GM23338 (cell line): Measurements from ENCODE around the gene RNF6. TPM values are rescaled to one million over a fixed set of nuclear protein-coding genes. Genes with fewer than 3 reads are reported as not detected.
A peak's percentile ranks its signal among the peaks of the same experiment; 100 is the strongest.

Experiments used
- ATAC-seq: fragments of 200-7000 bp; cut with Tn5 transposase; 3 replicates; pipeline ENCODE4 v1.9.1; 2020
- DNase-seq: peaks from one replicate; pipeline ENCODE4 v3.0.0-alpha.2; 2015; ENCODE audit warnings: low spot score
- H2AFZ ChIP-seq: fragments of 200-600 bp; sonication (generic); 2 replicates; pipeline ENCODE4 v1.8.0; 2016; ENCODE audit warnings: antibody characterized with exemption, mild to moderate bottlenecking, moderate library complexity
- H3F3A ChIP-seq: fragments of 200-600 bp; sonication (generic); replicated peaks from 2 replicates; pipeline ENCODE4 v1.8.0; 2017; ENCODE audit warnings: antibody characterized with exemption, mixed run types, low read depth
- H3K27ac ChIP-seq: fragments of 200-600 bp; sonication (generic); 2 replicates; pipeline ENCODE4 v1.6.1; 2016; ENCODE audit warnings: low read depth
- H3K27me3 ChIP-seq: fragments of 200-600 bp; sonication (generic); 2 replicates; pipeline ENCODE4 v1.8.0; 2016; ENCODE audit warnings: mild to moderate bottlenecking, mixed run types, moderate library complexity; ENCODE audit not compliant: insufficient read depth
- H3K36me3 ChIP-seq: fragments of 200-600 bp; sonication (generic); 2 replicates; pipeline ENCODE4 v1.8.0; 2016; ENCODE audit warnings: mild to moderate bottlenecking; ENCODE audit not compliant: insufficient read depth
- H3K4me1 ChIP-seq: fragments of 200-600 bp; sonication (generic); 2 replicates; pipeline ENCODE4 v1.8.0; 2016; ENCODE audit warnings: mild to moderate bottlenecking, moderate library complexity; ENCODE audit not compliant: insufficient read depth
- H3K4me2 ChIP-seq: fragments of 200-600 bp; sonication (generic); 2 replicates; pipeline ENCODE4 v1.7.1; 2017; ENCODE audit warnings: mixed run types
- H3K4me3 ChIP-seq: fragments of 200-600 bp; sonication (generic); 2 replicates; pipeline ENCODE4 v1.6.1; 2016; ENCODE audit warnings: mixed run types
- H3K79me2 ChIP-seq: fragments of 200-600 bp; sonication (generic); replicated peaks from 2 replicates; pipeline ENCODE4 v1.8.0; 2017; ENCODE audit warnings: mild to moderate bottlenecking; ENCODE audit not compliant: insufficient read depth
- H3K9me2 ChIP-seq: fragments of 200-600 bp; sonication (generic); 2 replicates; pipeline ENCODE4 v1.8.0; 2017; ENCODE audit not compliant: insufficient read depth
- H4K20me1 ChIP-seq: fragments of 200-600 bp; sonication (generic); replicated peaks from 2 replicates; pipeline ENCODE4 v1.8.0; 2017; ENCODE audit warnings: mild to moderate bottlenecking; ENCODE audit not compliant: insufficient read depth
- H3K27ac Mint-ChIP-seq: 2 replicates; pipeline ENCODE4 v1.8.0; 2020; ENCODE audit warnings: inconsistent platforms, mild to moderate bottlenecking, moderate library complexity, mixed read lengths
- H3K27me3 Mint-ChIP-seq: 3 replicates; pipeline ENCODE4 v1.8.0; 2022; ENCODE audit warnings: low read depth, mild to moderate bottlenecking, moderate library complexity, mixed read lengths, inconsistent platforms; ENCODE audit not compliant: insufficient read depth, poor library complexity
- H3K36me3 Mint-ChIP-seq: 3 replicates; pipeline ENCODE4 v1.8.0; 2021; ENCODE audit warnings: low read depth, mild to moderate bottlenecking, inconsistent platforms, moderate library complexity, mixed read lengths
- H3K4me1 Mint-ChIP-seq: 3 replicates; pipeline ENCODE4 v1.8.0; 2020; ENCODE audit warnings: mild to moderate bottlenecking, inconsistent platforms, mixed read lengths
- H3K4me3 Mint-ChIP-seq: 3 replicates; pipeline ENCODE4 v1.8.0; 2021; ENCODE audit warnings: moderate library complexity, mild to moderate bottlenecking, inconsistent platforms, mixed read lengths
- H3K9me3 Mint-ChIP-seq: 3 replicates; pipeline ENCODE4 v1.8.0; 2020; ENCODE audit warnings: moderate library complexity, mild to moderate bottlenecking, inconsistent platforms, mixed read lengths
- ETS1 ChIP-seq: IDR thresholded peaks from 2 replicates; pipeline ENCODE4 v1.6.1; 2016; ENCODE audit warnings: antibody characterized with exemption
- EZH2phosphoT487 ChIP-seq: fragments of 200-600 bp; sonication (generic); IDR thresholded peaks from one replicate; pipeline ENCODE4 v1.8.1; 2018; ENCODE audit warnings: antibody characterized with exemption; ENCODE audit not compliant: unreplicated experiment
- JUNB ChIP-seq: IDR thresholded peaks from one replicate; pipeline ENCODE4 v1.6.1; 2016; ENCODE audit warnings: antibody characterized with exemption; ENCODE audit not compliant: unreplicated experiment
- NANOG ChIP-seq: IDR thresholded peaks from 2 replicates; pipeline ENCODE4 v1.6.1; 2016; ENCODE audit warnings: antibody characterized with exemption, borderline replicate concordance
- POLR2AphosphoS5 ChIP-seq: IDR thresholded peaks from 2 replicates; pipeline ENCODE4 v1.6.1; 2016; ENCODE audit warnings: antibody characterized with exemption, low read depth
- ZNF114 ChIP-seq: fragments of 250-450 bp; sonication (Bioruptor Pico); IDR thresholded peaks from 2 replicates; pipeline ENCODE4 v1.5.0; 2020; ENCODE audit warnings: mild to moderate bottlenecking, moderate library complexity
- ZNF331 ChIP-seq: fragments of 250-450 bp; sonication (Bioruptor Pico); IDR thresholded peaks from 2 replicates; pipeline ENCODE4 v1.5.0; 2020; ENCODE audit warnings: low read depth, mild to moderate bottlenecking, moderate library complexity
- polyA plus RNA-seq: library from polyadenylated mRNA; unstranded; fragments of >200 nt; fragmentation: Nextera tagmentation; extraction: Ambion mirVana; gene quantifications from 2 replicates; pipeline ENCODE4 v1.2.1, GENCODE V29; 2016
- total RNA-seq: library from RNA; depleted of rRNA; stranded (reverse); fragments of >200 nt; shearing (Covaris generic); gene quantifications from 2 replicates; pipeline ENCODE4 v1.2.3, GENCODE V29; 2014
- TF ChIP-seq, protein P1 (sequence below): IDR thresholded peaks from one replicate; pipeline ENCODE4 v1.6.1; 2018; ENCODE audit warnings: antibody characterized with exemption; ENCODE audit not compliant: unreplicated experiment
- TF ChIP-seq, protein P2 (sequence below): fragments of 250-450 bp; sonication (Bioruptor Pico); IDR thresholded peaks from 2 replicates; pipeline ENCODE4 v1.5.0; 2020; ENCODE audit warnings: mild to moderate bottlenecking, moderate library complexity
- TF ChIP-seq, protein P3 (sequence below), 2 experiments: fragments of 200-600 bp in 1 of 2; sonication (generic) in 1 of 2; conservative IDR thresholded peaks; 2 replicates each; pipeline versions ENCODE4 v1.5.1 to v1.6.1; 2016 to 2017; ENCODE audit warnings: antibody characterized with exemption in 2 of 2, low read depth in 2 of 2, mild to moderate bottlenecking in 2 of 2, moderate library complexity in 1 of 2

The RNF6 gene
- total and polyA plus RNA-seq, 2 experiments from 2014 or later: 11.8 to 18.8 TPM

GRCh38 chr13:26259634-26260033 lies 37.5 kb upstream of the RNF6 start:
- no peak for TF ChIP-seq EZH2phosphoT487
- TF ChIP-seq, protein P1, sequence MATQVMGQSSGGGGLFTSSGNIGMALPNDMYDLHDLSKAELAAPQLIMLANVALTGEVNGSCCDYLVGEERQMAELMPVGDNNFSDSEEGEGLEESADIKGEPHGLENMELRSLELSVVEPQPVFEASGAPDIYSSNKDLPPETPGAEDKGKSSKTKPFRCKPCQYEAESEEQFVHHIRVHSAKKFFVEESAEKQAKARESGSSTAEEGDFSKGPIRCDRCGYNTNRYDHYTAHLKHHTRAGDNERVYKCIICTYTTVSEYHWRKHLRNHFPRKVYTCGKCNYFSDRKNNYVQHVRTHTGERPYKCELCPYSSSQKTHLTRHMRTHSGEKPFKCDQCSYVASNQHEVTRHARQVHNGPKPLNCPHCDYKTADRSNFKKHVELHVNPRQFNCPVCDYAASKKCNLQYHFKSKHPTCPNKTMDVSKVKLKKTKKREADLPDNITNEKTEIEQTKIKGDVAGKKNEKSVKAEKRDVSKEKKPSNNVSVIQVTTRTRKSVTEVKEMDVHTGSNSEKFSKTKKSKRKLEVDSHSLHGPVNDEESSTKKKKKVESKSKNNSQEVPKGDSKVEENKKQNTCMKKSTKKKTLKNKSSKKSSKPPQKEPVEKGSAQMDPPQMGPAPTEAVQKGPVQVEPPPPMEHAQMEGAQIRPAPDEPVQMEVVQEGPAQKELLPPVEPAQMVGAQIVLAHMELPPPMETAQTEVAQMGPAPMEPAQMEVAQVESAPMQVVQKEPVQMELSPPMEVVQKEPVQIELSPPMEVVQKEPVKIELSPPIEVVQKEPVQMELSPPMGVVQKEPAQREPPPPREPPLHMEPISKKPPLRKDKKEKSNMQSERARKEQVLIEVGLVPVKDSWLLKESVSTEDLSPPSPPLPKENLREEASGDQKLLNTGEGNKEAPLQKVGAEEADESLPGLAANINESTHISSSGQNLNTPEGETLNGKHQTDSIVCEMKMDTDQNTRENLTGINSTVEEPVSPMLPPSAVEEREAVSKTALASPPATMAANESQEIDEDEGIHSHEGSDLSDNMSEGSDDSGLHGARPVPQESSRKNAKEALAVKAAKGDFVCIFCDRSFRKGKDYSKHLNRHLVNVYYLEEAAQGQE: peak; percentile 32
- no peak for ATAC-seq
- H3K36me3 Mint-ChIP-seq: no peaks in the 10 kb centered on the region

DNA sequence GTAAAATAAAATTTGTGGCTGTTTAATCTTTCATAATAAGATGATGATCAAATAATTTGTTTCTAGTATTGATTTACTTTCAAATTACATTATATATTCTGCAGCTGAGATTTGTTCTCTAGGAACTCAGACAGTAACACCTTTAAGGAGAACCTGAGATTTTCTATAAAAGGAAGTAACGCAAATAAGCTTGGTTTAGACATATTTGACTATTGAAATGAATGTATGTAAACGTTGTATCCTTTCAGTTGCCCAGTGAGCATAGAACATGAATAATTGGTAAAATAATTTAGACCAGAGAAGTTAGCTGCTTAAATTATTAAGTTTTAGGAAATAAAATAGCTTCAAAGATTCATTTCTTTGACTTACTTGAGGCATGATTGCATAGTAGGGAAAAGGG lies 34.9 kb upstream of the RNF6 start:
- ATAC-seq: no peak
- TF ChIP-seq ETS1 (no peak), JUNB (no peak), NANOG (no peak), ZNF331 (CRISPR knock-in tag) (no peak), POLR2AphosphoS5 (no peak), ZNF114 (no peak)
- TF ChIP-seq, protein P2, sequence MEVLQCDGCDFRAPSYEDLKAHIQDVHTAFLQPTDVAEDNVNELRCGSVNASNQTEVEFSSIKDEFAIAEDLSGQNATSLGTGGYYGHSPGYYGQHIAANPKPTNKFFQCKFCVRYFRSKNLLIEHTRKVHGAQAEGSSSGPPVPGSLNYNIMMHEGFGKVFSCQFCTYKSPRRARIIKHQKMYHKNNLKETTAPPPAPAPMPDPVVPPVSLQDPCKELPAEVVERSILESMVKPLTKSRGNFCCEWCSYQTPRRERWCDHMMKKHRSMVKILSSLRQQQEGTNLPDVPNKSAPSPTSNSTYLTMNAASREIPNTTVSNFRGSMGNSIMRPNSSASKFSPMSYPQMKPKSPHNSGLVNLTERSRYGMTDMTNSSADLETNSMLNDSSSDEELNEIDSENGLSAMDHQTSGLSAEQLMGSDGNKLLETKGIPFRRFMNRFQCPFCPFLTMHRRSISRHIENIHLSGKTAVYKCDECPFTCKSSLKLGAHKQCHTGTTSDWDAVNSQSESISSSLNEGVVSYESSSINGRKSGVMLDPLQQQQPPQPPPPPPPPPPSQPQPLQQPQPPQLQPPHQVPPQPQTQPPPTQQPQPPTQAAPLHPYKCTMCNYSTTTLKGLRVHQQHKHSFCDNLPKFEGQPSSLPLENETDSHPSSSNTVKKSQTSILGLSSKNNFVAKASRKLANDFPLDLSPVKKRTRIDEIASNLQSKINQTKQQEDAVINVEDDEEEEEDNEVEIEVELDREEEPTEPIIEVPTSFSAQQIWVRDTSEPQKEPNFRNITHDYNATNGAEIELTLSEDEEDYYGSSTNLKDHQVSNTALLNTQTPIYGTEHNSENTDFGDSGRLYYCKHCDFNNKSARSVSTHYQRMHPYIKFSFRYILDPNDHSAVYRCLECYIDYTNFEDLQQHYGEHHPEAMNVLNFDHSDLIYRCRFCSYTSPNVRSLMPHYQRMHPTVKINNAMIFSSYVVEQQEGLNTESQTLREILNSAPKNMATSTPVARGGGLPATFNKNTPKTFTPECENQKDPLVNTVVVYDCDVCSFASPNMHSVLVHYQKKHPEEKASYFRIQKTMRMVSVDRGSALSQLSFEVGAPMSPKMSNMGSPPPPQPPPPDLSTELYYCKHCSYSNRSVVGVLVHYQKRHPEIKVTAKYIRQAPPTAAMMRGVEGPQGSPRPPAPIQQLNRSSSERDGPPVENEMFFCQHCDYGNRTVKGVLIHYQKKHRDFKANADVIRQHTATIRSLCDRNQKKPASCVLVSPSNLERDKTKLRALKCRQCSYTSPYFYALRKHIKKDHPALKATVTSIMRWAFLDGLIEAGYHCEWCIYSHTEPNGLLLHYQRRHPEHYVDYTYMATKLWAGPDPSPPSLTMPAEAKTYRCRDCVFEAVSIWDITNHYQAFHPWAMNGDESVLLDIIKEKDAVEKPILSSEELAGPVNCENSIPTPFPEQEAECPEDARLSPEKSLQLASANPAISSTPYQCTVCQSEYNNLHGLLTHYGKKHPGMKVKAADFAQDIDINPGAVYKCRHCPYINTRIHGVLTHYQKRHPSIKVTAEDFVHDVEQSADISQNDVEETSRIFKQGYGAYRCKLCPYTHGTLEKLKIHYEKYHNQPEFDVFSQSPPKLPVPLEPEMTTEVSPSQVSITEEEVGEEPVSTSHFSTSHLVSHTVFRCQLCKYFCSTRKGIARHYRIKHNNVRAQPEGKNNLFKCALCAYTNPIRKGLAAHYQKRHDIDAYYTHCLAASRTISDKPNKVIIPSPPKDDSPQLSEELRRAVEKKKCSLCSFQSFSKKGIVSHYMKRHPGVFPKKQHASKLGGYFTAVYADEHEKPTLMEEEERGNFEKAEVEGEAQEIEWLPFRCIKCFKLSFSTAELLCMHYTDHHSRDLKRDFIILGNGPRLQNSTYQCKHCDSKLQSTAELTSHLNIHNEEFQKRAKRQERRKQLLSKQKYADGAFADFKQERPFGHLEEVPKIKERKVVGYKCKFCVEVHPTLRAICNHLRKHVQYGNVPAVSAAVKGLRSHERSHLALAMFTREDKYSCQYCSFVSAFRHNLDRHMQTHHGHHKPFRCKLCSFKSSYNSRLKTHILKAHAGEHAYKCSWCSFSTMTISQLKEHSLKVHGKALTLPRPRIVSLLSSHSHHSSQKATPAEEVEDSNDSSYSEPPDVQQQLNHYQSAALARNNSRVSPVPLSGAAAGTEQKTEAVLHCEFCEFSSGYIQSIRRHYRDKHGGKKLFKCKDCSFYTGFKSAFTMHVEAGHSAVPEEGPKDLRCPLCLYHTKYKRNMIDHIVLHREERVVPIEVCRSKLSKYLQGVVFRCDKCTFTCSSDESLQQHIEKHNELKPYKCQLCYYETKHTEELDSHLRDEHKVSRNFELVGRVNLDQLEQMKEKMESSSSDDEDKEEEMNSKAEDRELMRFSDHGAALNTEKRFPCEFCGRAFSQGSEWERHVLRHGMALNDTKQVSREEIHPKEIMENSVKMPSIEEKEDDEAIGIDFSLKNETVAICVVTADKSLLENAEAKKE (CRISPR knock-in tag): no peak
- TF ChIP-seq, protein P3, sequence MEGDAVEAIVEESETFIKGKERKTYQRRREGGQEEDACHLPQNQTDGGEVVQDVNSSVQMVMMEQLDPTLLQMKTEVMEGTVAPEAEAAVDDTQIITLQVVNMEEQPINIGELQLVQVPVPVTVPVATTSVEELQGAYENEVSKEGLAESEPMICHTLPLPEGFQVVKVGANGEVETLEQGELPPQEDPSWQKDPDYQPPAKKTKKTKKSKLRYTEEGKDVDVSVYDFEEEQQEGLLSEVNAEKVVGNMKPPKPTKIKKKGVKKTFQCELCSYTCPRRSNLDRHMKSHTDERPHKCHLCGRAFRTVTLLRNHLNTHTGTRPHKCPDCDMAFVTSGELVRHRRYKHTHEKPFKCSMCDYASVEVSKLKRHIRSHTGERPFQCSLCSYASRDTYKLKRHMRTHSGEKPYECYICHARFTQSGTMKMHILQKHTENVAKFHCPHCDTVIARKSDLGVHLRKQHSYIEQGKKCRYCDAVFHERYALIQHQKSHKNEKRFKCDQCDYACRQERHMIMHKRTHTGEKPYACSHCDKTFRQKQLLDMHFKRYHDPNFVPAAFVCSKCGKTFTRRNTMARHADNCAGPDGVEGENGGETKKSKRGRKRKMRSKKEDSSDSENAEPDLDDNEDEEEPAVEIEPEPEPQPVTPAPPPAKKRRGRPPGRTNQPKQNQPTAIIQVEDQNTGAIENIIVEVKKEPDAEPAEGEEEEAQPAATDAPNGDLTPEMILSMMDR (conservative IDR thresholded peaks at IDR 0.05; ENCODE audit: low read depth in 2 of 2): no peak

More at GRCh38 chr13:26259634-26260033, 37.5 kb upstream of the RNF6 start:
- H3K9me2 ChIP-seq: no peaks in the 10 kb centered on the region
- H3K4me1 ChIP-seq: peaks cover 19% of the 10 kb centered on the region
- no peak overlapping the region for H3K4me2 ChIP-seq
- peaks cover 100% of the 10 kb centered on the region for H3K79me2 ChIP-seq
- no peak overlapping the region for H3K27ac Mint-ChIP-seq
- no peaks in the 10 kb centered on the region for H3K27me3 ChIP-seq
- H3K27ac ChIP-seq: no peak overlapping the region
- H3K9me3 Mint-ChIP-seq: no peaks in the 10 kb centered on the region; the same call in 2 of the 3 replicates
- no peak overlapping the region for H2AFZ ChIP-seq
- no peak overlapping the region for H3K4me3 ChIP-seq
- no peak overlapping the region for H3K4me3 Mint-ChIP-seq
- H4K20me1 ChIP-seq: peaks cover 60% of the 10 kb centered on the region
- no peaks in the 10 kb centered on the region for H3K27me3 Mint-ChIP-seq
- DNase-seq: no peak
- no peaks in the 10 kb centered on the region for H3K36me3 ChIP-seq
- H3K4me1 Mint-ChIP-seq: peaks cover 19% of the 10 kb centered on the region; the same call in 2 of the 3 replicates
- H3F3A ChIP-seq: no peaks in the 10 kb centered on the region

More for the DNA sequence above, 34.9 kb upstream of the RNF6 start:
- no peaks in the 10 kb centered on the region for H3K9me2 ChIP-seq
- peaks cover 52% of the 10 kb centered on the region for H4K20me1 ChIP-seq
- H3K4me1 ChIP-seq: peaks cover 19% of the 10 kb centered on the region
- H2AFZ ChIP-seq: no peak overlapping the region
- H3F3A ChIP-seq: no peaks in the 10 kb centered on the region
- peaks cover 75% of the 10 kb centered on the region for H3K79me2 ChIP-seq
- no peak overlapping the region for H3K27ac ChIP-seq
- Mint-ChIP-seq H3K27me3 (peaks cover 5% of the 10 kb centered on the region), H3K4me1 (peaks cover 19% of the 10 kb centered on the region; the same call in 2 of the 3 replicates), H3K36me3 (no peaks in the 10 kb centered on the region), H3K4me3 (no peak overlapping the region), H3K27ac (no peak overlapping the region), H3K9me3 (no peaks in the 10 kb centered on the region)
- H3K4me3 ChIP-seq: no peak overlapping the region
- H3K4me2 ChIP-seq: 0 out of 2 replicates have a peak overlapping the region, but pooled peaks have one; percentile 91
- no peaks in the 10 kb centered on the region for H3K27me3 ChIP-seq
- H3K36me3 ChIP-seq: no peaks in the 10 kb centered on the region
- no peak for DNase-seq
